Upper lobe of left lung (tissue), 6 donors: ENCODE measurements around the gene COMMD2. TPM values are rescaled to one million over a fixed set of nuclear protein-coding genes. Genes with fewer than 3 reads are reported as not detected.

Source experiments
- ATAC-seq, 2 donors: fragments of 200-7000 bp; cut with Tn5 transposase; one replicate each; pipeline ENCODE4 v1.9.1; 2022; ENCODE audit warnings: mild to moderate bottlenecking in 2 of 2, moderate library complexity in 2 of 2; ENCODE audit not compliant: low FRiP score in 2 of 2
- DNase-seq, 2 donors: peaks; one replicate each; pipeline ENCODE4 v3.0.0-alpha.2; 2019 to 2020
- H3K27ac ChIP-seq, 4 donors: fragments of 200-600 bp; sonication (generic); one replicate each; pipeline ENCODE4 v1.5.1; 2016 to 2019
- H3K27me3 ChIP-seq, 4 donors: fragments of 200-600 bp; sonication (generic); one replicate each; pipeline ENCODE4 v1.5.1; 2017 to 2019
- H3K36me3 ChIP-seq, 4 donors: fragments of 200-600 bp; sonication (generic); one replicate each; pipeline ENCODE4 v1.5.1; 2016 to 2019
- H3K4me1 ChIP-seq, 4 donors: fragments of 200-600 bp; sonication (generic); one replicate each; pipeline ENCODE4 v1.5.1; 2018 to 2019
- H3K4me3 ChIP-seq, 4 donors: fragments of 200-600 bp; sonication (generic); one replicate each; pipeline ENCODE4 v1.5.1; 2017 to 2019; ENCODE audit warnings: mild to moderate bottlenecking in 2 of 4, moderate library complexity in 1 of 4
- H3K9me3 ChIP-seq, 4 donors: fragments of 200-600 bp; sonication (generic); one replicate each; pipeline ENCODE4 v1.5.1; 2018 to 2019
- EP300 ChIP-seq, 4 donors: sonication (generic); formaldehyde crosslinking; IDR thresholded peaks; one replicate each; pipeline ENCODE4 v1.5.1; 2017; ENCODE audit warnings: antibody characterized with exemption in 4 of 4, control low read depth in 2 of 4
- POLR2A ChIP-seq, 4 donors: fragments of 450-650 bp; IDR thresholded peaks; one replicate each; pipeline ENCODE4 v1.5.1; 2016 to 2017; ENCODE audit warnings: antibody characterized with exemption in 4 of 4, mild to moderate bottlenecking in 2 of 4
- POLR2AphosphoS5 ChIP-seq, 2 donors: sonication (generic); formaldehyde crosslinking; IDR thresholded peaks; one replicate each; pipeline ENCODE4 v1.5.1; 2017; ENCODE audit warnings: antibody characterized with exemption in 2 of 2
- WGBS, 2 donors: methylation state at CpG; one replicate each; pipeline ENCODE4 v1.1.5; 2017 to 2018; 5-methylcytosine and 5-hydroxymethylcytosine counted together
- total RNA-seq, 6 donors: library from RNA; depleted of rRNA in 4 of 6; stranded (reverse); fragments of >200 nt in 4 of 6; gene quantifications; one replicate each; pipeline versions ENCODE4 v1.1.0 to v1.2.1, GENCODE V29; 2016 to 2021
- TF ChIP-seq, protein P1 (sequence below), 6 experiments: fragments of 450-650 bp in 4 of 6; fragments of 200-600 bp in 2 of 6; sonication (generic) in 2 of 6; IDR thresholded peaks; one replicate each; pipeline ENCODE4 v1.5.1; 2016 to 2019; ENCODE audit warnings: antibody characterized with exemption in 6 of 6
- donor health status: DM: no; HTN: no; CAD: no; lungs with moderate emphysema.
- donor health status: DM: no; HTN: yes; CAD: no; lungs with severe emphysema.

Gene COMMD2
- total RNA-seq, 6 donors from 2014 or later, result 11.5 to 44.0 (median 39.4) TPM

- Histone ChIP-seq H3K4me3 (peak overlapping the region in 3 of 4 donors; percentile 61 to 69 (median 67)), H3K36me3 (peaks cover 0 to 28% (median 13%) of the 10 kb centered on the region in 4 donors), H3K4me1 (peaks cover 11 to 25% (median 14%) of the 10 kb centered on the region in 4 donors), H3K27me3 (no peaks in the 10 kb centered on the region), H3K9me3 (no peaks in the 10 kb centered on the region), H3K27ac (peak overlapping the region; percentile 73 to 87 (median 85))
- DNase-seq (no peak), ATAC-seq (no peak)
- TF ChIP-seq, protein P1, sequence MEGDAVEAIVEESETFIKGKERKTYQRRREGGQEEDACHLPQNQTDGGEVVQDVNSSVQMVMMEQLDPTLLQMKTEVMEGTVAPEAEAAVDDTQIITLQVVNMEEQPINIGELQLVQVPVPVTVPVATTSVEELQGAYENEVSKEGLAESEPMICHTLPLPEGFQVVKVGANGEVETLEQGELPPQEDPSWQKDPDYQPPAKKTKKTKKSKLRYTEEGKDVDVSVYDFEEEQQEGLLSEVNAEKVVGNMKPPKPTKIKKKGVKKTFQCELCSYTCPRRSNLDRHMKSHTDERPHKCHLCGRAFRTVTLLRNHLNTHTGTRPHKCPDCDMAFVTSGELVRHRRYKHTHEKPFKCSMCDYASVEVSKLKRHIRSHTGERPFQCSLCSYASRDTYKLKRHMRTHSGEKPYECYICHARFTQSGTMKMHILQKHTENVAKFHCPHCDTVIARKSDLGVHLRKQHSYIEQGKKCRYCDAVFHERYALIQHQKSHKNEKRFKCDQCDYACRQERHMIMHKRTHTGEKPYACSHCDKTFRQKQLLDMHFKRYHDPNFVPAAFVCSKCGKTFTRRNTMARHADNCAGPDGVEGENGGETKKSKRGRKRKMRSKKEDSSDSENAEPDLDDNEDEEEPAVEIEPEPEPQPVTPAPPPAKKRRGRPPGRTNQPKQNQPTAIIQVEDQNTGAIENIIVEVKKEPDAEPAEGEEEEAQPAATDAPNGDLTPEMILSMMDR (IDR thresholded peaks at IDR 0.05), result no peak
- TF ChIP-seq POLR2AphosphoS5 (IDR thresholded peaks at IDR 0.05) (no peak), POLR2A (IDR thresholded peaks at IDR 0.05) (no peak), EP300 (IDR thresholded peaks at IDR 0.05) (no peak)
These were observed 473 bp upstream of the COMMD2 start for GRCh38 chr3:149752788-149753136.

- peak overlapping the region; percentile 73 to 87 (median 85) for H3K27ac ChIP-seq
- WGBS, 2 donors, result 5 to 11% methylated on average over 4 of the region's 4 CpGs
- peak in 1 of 2 donors; percentile 34 for ATAC-seq
- no peak for DNase-seq
- no peaks in the 10 kb centered on the region for H3K9me3 ChIP-seq
- peaks cover 7 to 40% (median 24%) of the 10 kb centered on the region in 4 donors for H3K36me3 ChIP-seq
- H3K4me1 ChIP-seq, result peaks cover 11 to 25% (median 14%) of the 10 kb centered on the region in 4 donors
- H3K4me3 ChIP-seq, result peak overlapping the region; percentile 61 to 81 (median 68)
- H3K27me3 ChIP-seq, result no peaks in the 10 kb centered on the region
- no peak for TF ChIP-seq EP300 (IDR thresholded peaks at IDR 0.05)
- TF ChIP-seq POLR2AphosphoS5 (IDR thresholded peaks at IDR 0.05), result no peak
- no peak for TF ChIP-seq POLR2A (IDR thresholded peaks at IDR 0.05)
These were observed 738 bp downstream of the COMMD2 start for GRCh38 chr3:149751551-149751950.

DNA sequence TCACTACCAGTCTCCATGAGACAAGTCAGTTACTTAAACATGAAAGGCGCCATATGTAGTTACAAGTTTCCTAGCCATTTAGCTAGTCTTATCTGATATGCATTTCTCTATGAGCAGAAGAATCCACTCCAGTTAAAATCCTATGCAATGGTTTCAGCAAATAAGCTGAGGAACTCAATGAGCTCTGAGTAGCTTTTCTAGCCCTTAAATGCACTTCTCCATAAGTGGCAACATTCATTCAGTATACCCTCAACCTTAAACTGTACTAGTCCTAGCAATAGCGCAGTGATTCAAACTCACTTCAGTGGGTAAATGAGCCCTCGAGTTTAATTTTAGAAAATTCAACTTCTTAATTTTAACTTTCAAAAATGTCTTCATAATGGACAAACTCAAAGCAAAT lies 7.7 kb downstream of the COMMD2 start:
- Histone ChIP-seq H3K27ac (no peak overlapping the region), H3K27me3 (no peaks in the 10 kb centered on the region), H3K9me3 (no peaks in the 10 kb centered on the region), H3K4me1 (peaks cover 0 to 11% (median 5%) of the 10 kb centered on the region in 4 donors), H3K4me3 (no peak overlapping the region), H3K36me3 (peaks cover 14 to 82% (median 35%) of the 10 kb centered on the region in 4 donors)
- 65 to 80% methylated on average over 3 of the region's 3 CpGs for WGBS, 2 donors
- no peak for TF ChIP-seq EP300 (IDR thresholded peaks at IDR 0.05)
- TF ChIP-seq POLR2AphosphoS5 (IDR thresholded peaks at IDR 0.05), result no peak
- TF ChIP-seq, protein P1 (IDR thresholded peaks at IDR 0.05), result no peak
- DNase-seq (no peak), ATAC-seq (no peak)

DNA sequence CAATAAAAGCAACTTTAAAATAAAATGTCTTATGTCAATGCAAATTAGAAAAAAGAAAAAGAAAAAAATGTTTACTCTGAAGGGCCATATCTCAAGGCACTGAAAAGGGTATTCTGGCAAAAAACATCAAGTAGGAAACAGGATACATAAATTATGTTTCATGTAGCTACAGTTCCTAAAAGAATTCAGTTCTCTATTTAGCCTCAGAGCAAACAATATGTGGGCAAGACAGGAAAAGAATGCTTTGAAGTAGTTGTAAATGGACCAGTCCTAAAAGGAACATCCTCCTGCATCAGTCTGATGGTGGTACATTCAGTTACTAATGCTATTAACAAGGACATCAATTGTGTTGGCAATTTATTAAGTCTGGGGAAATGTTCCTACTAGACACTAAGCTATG lies 8.1 kb downstream of the COMMD2 start:
- peaks cover 14 to 82% (median 33%) of the 10 kb centered on the region in 4 donors for H3K36me3 ChIP-seq
- peaks cover 0 to 11% (median 5%) of the 10 kb centered on the region in 4 donors for H3K4me1 ChIP-seq
- no peaks in the 10 kb centered on the region for H3K27me3 ChIP-seq
- ATAC-seq, result no peak
- no peak for DNase-seq
- TF ChIP-seq POLR2AphosphoS5 (IDR thresholded peaks at IDR 0.05) (no peak), EP300 (IDR thresholded peaks at IDR 0.05) (no peak), POLR2A (IDR thresholded peaks at IDR 0.05) (no peak)
- TF ChIP-seq, protein P1 (IDR thresholded peaks at IDR 0.05), result no peak
- H3K9me3 ChIP-seq, result no peaks in the 10 kb centered on the region
- H3K4me3 ChIP-seq, result no peak overlapping the region
- H3K27ac ChIP-seq, result peak overlapping the region in 1 of 4 donors; percentile 30

DNA sequence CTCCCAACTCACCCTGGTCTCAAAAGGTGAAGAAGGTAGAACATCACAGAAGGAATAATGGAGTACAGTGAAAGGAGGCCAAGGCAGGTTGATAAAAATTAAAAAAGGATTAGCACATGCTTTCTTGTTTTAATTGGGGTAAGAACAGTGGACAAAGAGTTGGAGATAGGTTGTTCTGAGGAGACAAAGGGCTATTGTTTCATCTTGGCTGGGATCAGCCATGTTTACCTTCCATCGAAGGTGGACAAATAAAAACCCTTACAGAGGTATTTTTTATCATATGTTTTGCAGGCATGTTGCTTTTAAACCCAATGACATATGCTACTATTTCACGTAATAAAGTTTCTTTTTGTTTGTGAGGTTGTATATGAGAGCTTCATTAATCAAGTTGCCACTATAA lies 12.9 kb downstream of the COMMD2 start:
- TF ChIP-seq EP300 (IDR thresholded peaks at IDR 0.05) (no peak), POLR2AphosphoS5 (IDR thresholded peaks at IDR 0.05) (no peak), POLR2A (IDR thresholded peaks at IDR 0.05) (no peak)
- TF ChIP-seq, protein P1 (IDR thresholded peaks at IDR 0.05), result no peak
- Histone ChIP-seq H3K9me3 (no peaks in the 10 kb centered on the region), H3K27ac (no peak overlapping the region), H3K27me3 (no peaks in the 10 kb centered on the region), H3K36me3 (peaks cover 3 to 45% (median 11%) of the 10 kb centered on the region in 4 donors), H3K4me1 (peaks cover 0 to 17% (median 5%) of the 10 kb centered on the region in 4 donors), H3K4me3 (no peak overlapping the region)
- DNase-seq (no peak), ATAC-seq (no peak)
- 78 to 79% methylated on average over 2 of the region's 2 CpGs for WGBS, 2 donors
